Panc1 (cell line): Measurements from ENCODE around the gene DEDD.

Source experiments
- CTCF ChIP-seq: fragments of 450-650 bp; IDR thresholded peaks from 2 replicates; pipeline ENCODE4 v1.5.1; 2017; ENCODE audit warnings: mild to moderate bottlenecking
- POLR2AphosphoS5 ChIP-seq: IDR thresholded peaks from 2 replicates; pipeline ENCODE4 v1.6.1; 2012; ENCODE audit warnings: mild to moderate bottlenecking, low read depth, low read length, moderate library complexity
- TCF7L2 ChIP-seq: IDR thresholded peaks from 2 replicates; pipeline ENCODE4 v1.6.1; 2011; ENCODE audit warnings: mild to moderate bottlenecking, low read depth, low read length, inconsistent platforms

GRCh38 chr1:161140755-161141400 lies 8.4 kb upstream of the DEDD start:
- TF ChIP-seq CTCF (no peak), POLR2AphosphoS5 (no peak), TCF7L2 (no peak)
